ENCODE measurements around the gene MRTFB.

The MRTFB gene

GRCh38 chr16:14215941-14216340, 144.8 kb downstream of the MRTFB start:
- TF ChIP-seq POLR2A (IDR thresholded peaks at IDR 0.05; ENCODE audit: low read depth, low read length), result no peak
- DNase-seq (ENCODE audit: insufficient read length, low spot score), result no peak
- no peak for FAIRE-seq

GRCh38 chr16:14219983-14220382, 148.9 kb downstream of the MRTFB start:
- no peak for FAIRE-seq
- TF ChIP-seq POLR2A (IDR thresholded peaks at IDR 0.05; ENCODE audit: low read depth, low read length), result no peak
- no peak for DNase-seq (ENCODE audit: insufficient read length, low spot score)

DNA sequence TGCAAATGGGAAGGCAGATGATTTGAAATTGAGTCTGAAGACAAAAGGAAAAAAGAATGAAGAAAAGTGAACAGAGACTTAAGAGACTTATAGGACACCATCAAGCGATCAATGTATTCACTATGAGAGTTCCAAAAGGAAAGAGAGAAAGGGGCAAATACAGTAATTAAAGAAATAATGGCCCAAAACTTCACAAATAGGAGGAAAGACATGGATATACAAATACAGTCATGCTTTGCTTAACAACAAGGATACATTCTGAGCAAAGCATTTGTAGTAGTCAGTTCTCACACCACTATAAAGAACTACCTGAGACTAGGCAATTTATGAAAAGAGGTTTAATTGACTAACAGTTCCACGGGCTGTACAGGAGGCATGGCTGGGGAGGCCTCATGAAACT, 152.5 kb downstream of the MRTFB start:
- no peak for FAIRE-seq
- no peak for DNase-seq (ENCODE audit: insufficient read length, low spot score)
- TF ChIP-seq POLR2A (IDR thresholded peaks at IDR 0.05; ENCODE audit: low read depth, low read length), result no peak

GRCh38 chr16:14225457-14225856, 154.3 kb downstream of the MRTFB start:
- DNase-seq (ENCODE audit: insufficient read length, low spot score) (no peak), FAIRE-seq (no peak)

GRCh38 chr16:14232106-14232864, 161.2 kb downstream of the MRTFB start:
- FAIRE-seq, result no peak
- no peak for DNase-seq (ENCODE audit: insufficient read length, low spot score)
- no peak for TF ChIP-seq POLR2A (IDR thresholded peaks at IDR 0.05; ENCODE audit: low read depth, low read length)

More at GRCh38 chr16:14225457-14225856, 154.3 kb downstream of the MRTFB start:
- TF ChIP-seq POLR2A (IDR thresholded peaks at IDR 0.05; ENCODE audit: low read depth, low read length), result no peak

DNA sequence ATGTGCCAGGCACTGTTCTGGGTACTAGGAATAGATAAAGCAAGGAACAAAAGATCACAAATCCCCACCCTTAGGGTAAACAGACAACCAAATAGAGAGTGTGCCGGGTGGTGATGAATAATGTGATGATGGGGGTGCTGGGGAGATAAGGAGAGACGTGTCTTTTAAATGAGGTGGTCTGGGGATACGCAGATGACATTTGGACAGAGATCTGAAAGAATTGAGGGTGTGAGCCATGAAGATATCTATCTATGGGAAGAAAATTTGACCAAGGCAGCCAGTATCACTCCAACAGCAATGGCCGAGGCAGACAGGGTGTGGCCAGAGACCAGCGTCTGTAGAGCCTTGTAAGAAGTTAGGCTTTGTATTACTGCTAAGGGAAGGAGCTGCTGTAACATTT, 165.3 kb downstream of the MRTFB start:
- DNase-seq (ENCODE audit: insufficient read length, low spot score) (no peak), FAIRE-seq (no peak)
- no peak for TF ChIP-seq POLR2A (IDR thresholded peaks at IDR 0.05; ENCODE audit: low read depth, low read length)

DNA sequence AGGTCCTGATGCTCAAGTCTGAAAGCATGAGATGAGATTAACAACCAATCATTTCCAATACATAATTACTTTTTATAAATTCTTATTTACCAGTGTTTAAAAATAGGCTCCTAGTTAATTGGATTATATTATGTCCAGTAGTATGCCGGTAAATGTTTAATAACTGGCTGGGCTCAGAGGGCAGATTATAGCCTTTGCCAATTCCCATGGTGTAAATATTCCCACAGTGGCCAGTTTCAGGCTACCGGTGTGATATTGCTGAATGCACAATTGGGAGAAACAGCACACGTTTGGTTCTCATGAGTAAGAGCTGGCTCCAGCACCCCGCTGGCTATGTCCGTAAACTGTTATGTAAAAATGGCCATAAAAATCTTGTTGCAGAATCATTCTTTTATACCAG, 167.6 kb downstream of the MRTFB start:
- FAIRE-seq, result no peak
- TF ChIP-seq POLR2A (IDR thresholded peaks at IDR 0.05; ENCODE audit: low read depth, low read length), result no peak
- no peak for DNase-seq (ENCODE audit: insufficient read length, low spot score)

DNA sequence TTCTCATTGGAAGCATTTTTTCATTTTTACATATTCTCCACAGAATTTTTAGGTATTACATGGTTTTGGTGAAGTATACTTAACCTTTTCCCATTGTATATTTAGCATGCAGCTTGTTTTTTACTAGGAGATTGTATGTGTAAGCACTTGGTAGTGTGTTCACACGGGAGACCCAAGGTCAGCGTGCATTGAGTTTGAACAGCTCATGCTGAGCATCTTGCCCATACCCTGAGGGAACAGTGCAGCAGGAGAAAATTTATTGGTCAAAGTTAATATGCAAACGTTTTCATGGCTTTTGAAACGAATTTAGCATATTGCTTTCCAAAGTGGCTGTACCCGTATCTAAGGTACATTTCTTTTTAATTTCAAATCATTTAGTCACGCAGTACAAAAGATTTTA, 168.7 kb downstream of the MRTFB start:
- FAIRE-seq, result no peak
- no peak for DNase-seq (ENCODE audit: insufficient read length, low spot score)
- no peak for TF ChIP-seq POLR2A (IDR thresholded peaks at IDR 0.05; ENCODE audit: low read depth, low read length)

GRCh38 chr16:14240219-14240843, 169.2 kb downstream of the MRTFB start:
- TF ChIP-seq POLR2A (IDR thresholded peaks at IDR 0.05; ENCODE audit: low read depth, low read length), result no peak
- FAIRE-seq (no peak), DNase-seq (ENCODE audit: insufficient read length, low spot score) (no peak)

- FAIRE-seq (no peak), DNase-seq (ENCODE audit: insufficient read length, low spot score) (no peak)
- no peak for TF ChIP-seq POLR2A (IDR thresholded peaks at IDR 0.05; ENCODE audit: low read depth, low read length)
These were observed 169.8 kb downstream of the MRTFB start for GRCh38 chr16:14240964-14241363.

DNA sequence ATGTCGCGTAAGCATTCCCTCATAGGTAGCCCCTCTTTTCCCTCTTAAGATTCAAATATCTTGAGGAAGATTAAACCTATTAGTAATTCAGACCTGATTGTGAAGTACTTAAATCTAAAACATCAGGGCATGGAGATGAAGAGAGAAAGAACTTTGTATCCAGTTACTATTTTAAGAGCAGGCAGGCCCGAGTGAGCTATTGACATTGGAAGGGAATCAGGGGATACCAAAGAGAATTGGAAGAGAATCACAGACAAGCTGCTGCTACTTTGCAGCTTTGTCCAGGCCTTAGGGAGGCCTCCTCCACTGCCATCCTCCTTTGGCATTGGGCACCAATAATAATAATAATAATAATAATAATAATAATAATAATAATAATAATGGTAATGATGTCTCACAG, 170.5 kb downstream of the MRTFB start:
- DNase-seq (ENCODE audit: insufficient read length, low spot score) (no peak), FAIRE-seq (no peak)
- TF ChIP-seq POLR2A (IDR thresholded peaks at IDR 0.05; ENCODE audit: low read depth, low read length), result no peak

DNA sequence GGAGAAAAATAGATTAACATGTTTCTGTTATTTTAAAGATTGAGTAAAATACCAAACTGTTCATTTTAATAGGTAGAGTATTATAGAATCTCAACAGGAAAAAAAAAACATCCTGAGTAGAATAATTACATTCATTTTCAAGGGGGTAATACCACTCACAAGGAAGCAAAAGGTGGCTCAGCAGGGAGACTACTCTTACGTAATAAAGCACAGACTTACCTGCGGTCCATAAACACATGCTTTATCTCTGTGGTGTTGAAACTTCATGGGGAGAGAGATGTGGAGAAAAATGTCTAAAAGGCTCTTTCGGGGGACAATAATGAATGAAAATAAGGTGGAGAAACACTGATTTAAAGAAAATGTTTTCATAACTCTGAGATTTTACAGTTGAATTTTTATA, 171.7 kb downstream of the MRTFB start:
- DNase-seq (ENCODE audit: insufficient read length, low spot score) (no peak), FAIRE-seq (no peak)
- no peak for TF ChIP-seq POLR2A (IDR thresholded peaks at IDR 0.05; ENCODE audit: low read depth, low read length)

- no peak for TF ChIP-seq POLR2A (IDR thresholded peaks at IDR 0.05; ENCODE audit: low read depth, low read length)
- FAIRE-seq (no peak), DNase-seq (ENCODE audit: insufficient read length, low spot score) (no peak)
These were observed 173.3 kb downstream of the MRTFB start for GRCh38 chr16:14244196-14245010.

DNA sequence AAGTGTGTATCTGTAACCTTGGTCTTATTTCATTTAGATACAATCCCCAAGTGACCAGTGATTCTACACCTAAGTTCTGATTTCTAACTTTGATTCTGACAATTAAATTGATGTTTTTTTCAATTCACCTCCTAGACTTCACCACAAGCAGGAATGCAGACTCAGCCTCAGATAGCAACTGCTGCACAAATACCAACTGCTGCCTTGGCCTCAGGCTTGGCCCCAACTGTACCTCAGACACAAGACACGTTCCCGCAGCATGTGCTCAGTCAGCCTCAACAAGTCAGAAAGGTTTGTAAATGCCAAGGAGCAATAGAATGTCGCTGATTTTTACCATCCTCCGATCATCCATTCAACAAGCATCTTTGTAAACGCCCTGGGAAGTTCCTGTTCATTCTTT, 177.7 kb downstream of the MRTFB start:
- no peak for FAIRE-seq
- no peak for TF ChIP-seq POLR2A (IDR thresholded peaks at IDR 0.05; ENCODE audit: low read depth, low read length)

More for the DNA sequence above, 177.7 kb downstream of the MRTFB start:
- DNase-seq (ENCODE audit: insufficient read length, low spot score), result no peak

Data from H54 (cell line).